OCI-LY3 (cell line): ENCODE data around the gene PPFIBP2.

Source experiments
- H2AFZ ChIP-seq: fragments of 200-600, 300-600 bp; shearing (Covaris generic); 2 replicates; pipeline ENCODE4 v1.6.0; 2014; ENCODE audit warnings: antibody characterized with exemption, low read depth, low read length
- H3K27ac ChIP-seq: fragments of 200-600, 300-600 bp; sonication (generic); 2 replicates; pipeline ENCODE4 v1.5.1; 2014; ENCODE audit warnings: mild to moderate bottlenecking, low read length, moderate library complexity, mixed read lengths
- H3K27me3 ChIP-seq: fragments of 200-600, 300-600 bp; sonication (generic); 2 replicates; pipeline ENCODE4 v1.6.1; 2014; ENCODE audit warnings: low read depth, low read length, mixed read lengths
- H3K36me3 ChIP-seq: fragments of 200-600, 300-600 bp; sonication (generic); replicated peaks from 2 replicates; pipeline ENCODE3; 2014; ENCODE audit warnings: low read depth, low read length, mixed read lengths
- H3K4me1 ChIP-seq: fragments of 300-600, 200-600 bp; sonication (generic); 2 replicates; pipeline ENCODE4 v1.6.1; 2014; ENCODE audit warnings: low read length, mixed read lengths
- H3K4me2 ChIP-seq: fragments of 200-600, 300-600 bp; sonication (generic); 2 replicates; pipeline ENCODE4 v1.6.1; 2014; ENCODE audit warnings: low read length, mixed read lengths
- H3K4me3 ChIP-seq: fragments of 300-600, 200-600 bp; sonication (generic); 2 replicates; pipeline ENCODE4 v1.5.1; 2014; ENCODE audit warnings: antibody characterized with exemption, mild to moderate bottlenecking, low read length, moderate library complexity
- H3K79me2 ChIP-seq: fragments of 300-600, 200-600 bp; shearing (Covaris generic); 2 replicates; pipeline ENCODE4 v1.6.1; 2014; ENCODE audit warnings: mild to moderate bottlenecking, low read length, mixed read lengths
- H3K9ac ChIP-seq: fragments of 300-600, 200-600 bp; shearing (Covaris generic); 2 replicates; pipeline ENCODE4 v1.6.0; 2014; ENCODE audit warnings: mild to moderate bottlenecking, low read length, moderate library complexity
- H3K9me3 ChIP-seq: fragments of 200-600, 300-600 bp; shearing (Covaris generic); 2 replicates; pipeline ENCODE4 v1.6.1; 2014; ENCODE audit warnings: low read length, mixed read lengths; ENCODE audit not compliant: insufficient read depth
- H4K20me1 ChIP-seq: fragments of 200-600, 300-600 bp; sonication (generic); 2 replicates; pipeline ENCODE4 v1.6.1; 2016; ENCODE audit warnings: low read length, mixed read lengths; ENCODE audit not compliant: insufficient read depth
- CTCF ChIP-seq: fragments of 200-600, 300-600 bp; sonication (generic); IDR thresholded peaks from 2 replicates; pipeline ENCODE4 v1.5.1; 2014; ENCODE audit warnings: antibody characterized with exemption, low read length, low read depth
- EZH2phosphoT487 ChIP-seq: fragments of 200-600 bp; shearing (Covaris generic); IDR thresholded peaks from 2 replicates; pipeline ENCODE4 v1.6.1; 2018; ENCODE audit warnings: antibody characterized with exemption, mixed run types, low read depth

PPFIBP2 gene

GRCh38 chr11:7576726-7577290 is 63.0 kb downstream of the PPFIBP2 start:
- no peak overlapping the region for H3K4me2 ChIP-seq
- no peak overlapping the region for H3K4me3 ChIP-seq
- H4K20me1 ChIP-seq: peaks cover 35% of the 10 kb centered on the region
- no peaks in the 10 kb centered on the region for H3K9me3 ChIP-seq
- no peaks in the 10 kb centered on the region for H3K27me3 ChIP-seq
- H2AFZ ChIP-seq: no peak overlapping the region
- TF ChIP-seq CTCF: no peak
- no peak for TF ChIP-seq EZH2phosphoT487
- no peak overlapping the region for H3K27ac ChIP-seq
- peaks cover 29% of the 10 kb centered on the region for H3K36me3 ChIP-seq
- peaks cover 5% of the 10 kb centered on the region for H3K79me2 ChIP-seq
- no peak overlapping the region for H3K9ac ChIP-seq
- peaks cover 16% of the 10 kb centered on the region for H3K4me1 ChIP-seq

GRCh38 chr11:7577291-7578190 is 63.7 kb downstream of the PPFIBP2 start:
- Histone ChIP-seq H3K4me2 (no peak overlapping the region), H4K20me1 (peaks cover 36% of the 10 kb centered on the region), H3K27me3 (no peaks in the 10 kb centered on the region), H3K36me3 (peaks cover 29% of the 10 kb centered on the region), H3K4me3 (no peak overlapping the region), H3K4me1 (peaks cover 16% of the 10 kb centered on the region), H3K27ac (no peak overlapping the region), H3K9me3 (no peaks in the 10 kb centered on the region), H3K9ac (no peak overlapping the region), H2AFZ (no peak overlapping the region), H3K79me2 (peaks cover 5% of the 10 kb centered on the region)
- TF ChIP-seq EZH2phosphoT487 (no peak), CTCF (no peak)

- H3K9me3 ChIP-seq: no peaks in the 10 kb centered on the region
- H3K4me3 ChIP-seq: no peak overlapping the region
- no peak for TF ChIP-seq EZH2phosphoT487
- TF ChIP-seq CTCF: no peak
- no peak overlapping the region for H3K27ac ChIP-seq
- H3K4me1 ChIP-seq: peaks cover 16% of the 10 kb centered on the region
- H3K27me3 ChIP-seq: no peaks in the 10 kb centered on the region
- peaks cover 5% of the 10 kb centered on the region for H3K79me2 ChIP-seq
- peaks cover 24% of the 10 kb centered on the region for H3K36me3 ChIP-seq
- H2AFZ ChIP-seq: no peak overlapping the region
- H3K4me2 ChIP-seq: no peak overlapping the region
- H4K20me1 ChIP-seq: peaks cover 41% of the 10 kb centered on the region
- no peak overlapping the region for H3K9ac ChIP-seq
These were observed 64.6 kb downstream of the PPFIBP2 start for GRCh38 chr11:7578276-7578955.

GRCh38 chr11:7579361-7579791 is 65.6 kb downstream of the PPFIBP2 start:
- Histone ChIP-seq H3K27me3 (no peaks in the 10 kb centered on the region), H3K9ac (no peak overlapping the region), H3K36me3 (peaks cover 24% of the 10 kb centered on the region), H3K9me3 (no peaks in the 10 kb centered on the region), H3K4me2 (peak overlapping the region; percentile 29), H4K20me1 (peaks cover 51% of the 10 kb centered on the region), H3K4me1 (peaks cover 16% of the 10 kb centered on the region), H2AFZ (no peak overlapping the region), H3K27ac (no peak overlapping the region), H3K79me2 (peaks cover 5% of the 10 kb centered on the region), H3K4me3 (no peak overlapping the region)
- no peak for TF ChIP-seq EZH2phosphoT487
- no peak for TF ChIP-seq CTCF
